HG03354 (cell line): ENCODE measurements around the gene FRK.
"Not testable (repeated sequence)": the region's sequence is repeated elsewhere in the genome, so short reads cannot be mapped to it uniquely, and the experiment has no call there.

Source experiments
- ATAC-seq: cut with Tn5 transposase; IDR thresholded peaks from one replicate; pipeline ENCODE4 v1.9.1; 2021; ENCODE audit warnings: mild to moderate bottlenecking; ENCODE audit not compliant: unreplicated experiment, poor library complexity, severe bottlenecking

The FRK gene

DNA sequence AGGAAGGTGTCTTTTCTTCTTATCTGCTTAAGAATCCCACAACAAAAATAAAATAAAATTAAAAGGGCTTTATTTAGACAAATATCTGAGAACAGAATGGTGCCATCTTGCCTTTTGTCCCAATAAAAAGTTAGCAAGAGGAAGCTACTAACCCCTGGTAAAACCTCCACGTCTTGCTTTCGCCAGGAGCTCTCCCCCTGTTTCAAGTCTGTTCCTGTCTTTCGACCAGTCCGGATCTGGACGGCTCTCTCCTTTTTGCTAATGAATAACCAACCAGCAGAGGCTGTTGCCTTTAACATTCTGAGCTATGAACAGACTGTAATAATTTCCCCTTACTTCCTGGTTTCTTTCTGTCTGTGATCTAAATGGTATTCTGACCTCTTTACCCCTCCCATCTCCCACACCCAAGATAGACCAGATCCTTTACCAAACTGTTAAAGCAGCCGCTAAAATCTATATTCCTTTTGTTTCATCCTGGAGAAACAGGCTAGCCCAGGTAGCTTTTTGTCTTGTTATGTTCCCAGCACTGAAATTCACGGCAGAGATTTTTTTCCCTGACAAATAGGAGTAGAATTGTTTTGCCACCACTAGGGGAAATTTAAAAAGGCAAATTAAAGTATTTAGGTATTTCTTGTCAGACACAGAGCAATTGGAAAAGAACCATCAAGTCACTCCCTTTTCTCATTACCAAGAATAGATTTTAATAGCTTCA, at the start of gene FRK:
FRK (minus strand) TSS at position 320 of the 712 bp plus-strand sequence. CDS start 580 bp downstream, outside the sequence.
- no peak for ATAC-seq

DNA sequence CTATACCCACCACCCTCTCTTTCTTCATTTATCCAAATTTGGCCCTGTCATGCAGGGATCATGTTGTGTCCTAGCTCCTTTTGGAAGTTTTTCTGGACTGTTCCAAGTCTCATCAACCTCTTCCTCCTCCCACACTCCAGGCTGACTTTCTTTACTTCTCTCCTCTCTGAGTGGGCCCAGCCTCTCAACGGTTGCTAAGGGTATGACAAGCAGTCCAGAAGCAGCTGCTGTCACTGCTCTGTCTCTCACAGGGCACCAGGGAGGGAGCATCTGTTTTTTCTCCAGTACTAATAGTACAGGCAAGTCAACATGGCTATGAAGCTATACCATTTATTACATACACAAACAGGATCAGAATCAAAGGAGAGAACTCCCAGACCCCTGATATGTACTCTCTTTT, 48.1 kb upstream of the FRK start:
- no peak for ATAC-seq

DNA sequence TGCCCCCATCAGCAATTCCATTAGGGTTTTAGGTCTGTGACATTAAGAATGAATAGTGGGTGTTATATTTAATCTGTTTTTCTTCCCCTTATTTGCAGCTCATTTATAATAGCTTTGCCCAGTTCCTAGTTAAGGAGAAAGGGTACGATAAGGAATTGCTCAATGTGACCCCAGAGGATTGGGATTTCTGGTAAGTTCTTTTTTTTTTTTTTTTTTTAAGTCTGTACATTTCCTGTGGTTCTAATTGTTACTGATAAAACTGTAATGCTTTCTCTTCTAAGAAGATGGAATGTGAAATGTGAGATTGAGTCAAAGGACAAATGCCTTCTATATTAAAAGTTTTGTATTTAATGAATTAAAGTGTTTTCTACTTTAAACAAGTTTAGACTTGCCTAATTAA, 45.5 kb upstream of the FRK start:
- no peak for ATAC-seq

GRCh38 chr6:116105247-116105646, 44.6 kb upstream of the FRK start:
- ATAC-seq, result no peak

DNA sequence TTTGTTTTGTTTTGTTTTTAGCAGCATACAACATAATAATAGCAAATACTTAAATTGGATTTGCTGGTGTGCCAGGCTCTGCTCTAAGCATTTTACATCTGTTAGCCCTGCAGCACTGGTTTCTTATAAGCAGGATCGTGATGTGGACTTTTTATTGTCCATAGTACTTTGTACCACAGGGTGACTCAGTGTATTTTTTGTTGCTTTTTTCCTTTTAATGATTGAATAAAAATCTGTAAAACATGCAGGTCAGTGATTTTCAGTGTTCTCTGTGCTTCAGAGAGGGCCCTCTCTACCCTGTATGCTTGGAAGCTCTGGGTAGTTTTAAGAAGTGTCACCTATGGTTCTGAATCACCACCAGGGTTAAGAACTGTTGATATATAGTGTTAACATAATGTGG, 43.9 kb upstream of the FRK start:
- no peak for ATAC-seq

- no peak for ATAC-seq
These were observed 42.2 kb upstream of the FRK start for GRCh38 chr6:116102873-116103272.

- ATAC-seq, result no peak
These were observed 41.1 kb upstream of the FRK start for GRCh38 chr6:116101790-116102189.

- ATAC-seq, result no peak
These were observed 40.6 kb upstream of the FRK start for GRCh38 chr6:116101302-116101718.

DNA sequence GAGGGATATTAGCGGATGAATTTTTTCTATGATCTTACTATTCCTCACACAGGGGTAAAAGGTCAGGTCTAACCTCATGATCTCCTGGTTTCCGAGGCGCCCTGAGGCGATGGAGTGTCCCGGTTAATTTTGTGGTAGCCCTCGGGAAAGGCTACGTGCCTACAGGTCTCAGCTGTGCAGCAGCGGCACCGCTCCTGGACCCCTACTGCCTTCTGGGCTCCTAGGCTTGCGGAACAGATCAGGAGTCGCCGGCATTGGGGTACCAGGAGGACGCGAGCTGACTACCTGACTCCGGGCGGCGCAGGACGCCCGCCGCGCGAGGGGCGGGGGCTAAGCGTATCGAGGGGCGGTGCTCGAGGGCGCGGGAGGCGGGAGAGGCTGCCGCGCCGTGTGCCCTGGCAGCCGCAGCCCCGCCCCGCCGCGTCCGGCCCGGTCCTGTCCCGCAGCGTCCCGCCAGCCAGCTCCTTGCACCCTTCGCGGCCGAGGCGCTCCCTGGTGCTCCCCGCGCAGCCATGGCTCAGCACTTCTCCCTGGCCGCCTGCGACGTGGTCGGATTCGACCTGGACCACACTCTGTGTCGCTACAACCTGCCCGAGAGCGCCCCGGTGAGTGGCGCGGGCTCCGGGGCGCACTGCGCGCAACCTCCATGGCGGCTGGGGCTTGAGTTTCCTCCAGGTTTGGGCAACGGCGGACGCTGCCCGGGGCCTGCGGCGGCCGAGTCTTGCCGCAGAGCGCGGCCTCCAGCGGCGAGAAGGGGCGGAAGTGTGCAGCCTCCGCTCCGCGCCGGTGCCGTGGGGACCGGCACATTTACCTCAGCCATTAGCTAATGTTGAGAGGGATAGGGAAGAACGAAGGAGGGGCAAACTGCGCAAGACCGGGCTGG, 40.0 kb upstream of the FRK start, which contains the start of gene NT5DC1:
NT5DC1 (plus strand) TSS at position 435 of the 883 bp plus-strand sequence; CDS start at position 513, 78 bp downstream.
- peak; percentile 88 for ATAC-seq

DNA sequence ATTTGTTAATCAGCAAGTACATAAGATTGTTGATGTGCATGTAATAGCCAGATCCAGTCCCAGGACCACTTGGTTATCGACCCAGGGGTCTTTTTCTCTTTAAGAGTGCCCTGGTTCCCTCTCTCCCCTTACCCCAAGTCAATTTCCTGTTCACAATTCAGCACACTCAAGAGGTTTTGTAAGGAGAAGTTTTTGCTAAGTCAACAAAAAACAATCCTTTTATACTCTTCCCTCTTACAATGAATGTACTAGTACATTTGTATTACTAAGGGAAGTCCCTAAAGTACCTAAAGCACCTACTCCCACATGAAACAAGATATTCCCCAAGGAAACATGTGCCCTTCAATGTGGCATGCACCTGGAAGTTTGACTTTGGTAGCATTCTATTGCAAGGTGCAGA, 38.3 kb upstream of the FRK start:
- ATAC-seq, result no peak

DNA sequence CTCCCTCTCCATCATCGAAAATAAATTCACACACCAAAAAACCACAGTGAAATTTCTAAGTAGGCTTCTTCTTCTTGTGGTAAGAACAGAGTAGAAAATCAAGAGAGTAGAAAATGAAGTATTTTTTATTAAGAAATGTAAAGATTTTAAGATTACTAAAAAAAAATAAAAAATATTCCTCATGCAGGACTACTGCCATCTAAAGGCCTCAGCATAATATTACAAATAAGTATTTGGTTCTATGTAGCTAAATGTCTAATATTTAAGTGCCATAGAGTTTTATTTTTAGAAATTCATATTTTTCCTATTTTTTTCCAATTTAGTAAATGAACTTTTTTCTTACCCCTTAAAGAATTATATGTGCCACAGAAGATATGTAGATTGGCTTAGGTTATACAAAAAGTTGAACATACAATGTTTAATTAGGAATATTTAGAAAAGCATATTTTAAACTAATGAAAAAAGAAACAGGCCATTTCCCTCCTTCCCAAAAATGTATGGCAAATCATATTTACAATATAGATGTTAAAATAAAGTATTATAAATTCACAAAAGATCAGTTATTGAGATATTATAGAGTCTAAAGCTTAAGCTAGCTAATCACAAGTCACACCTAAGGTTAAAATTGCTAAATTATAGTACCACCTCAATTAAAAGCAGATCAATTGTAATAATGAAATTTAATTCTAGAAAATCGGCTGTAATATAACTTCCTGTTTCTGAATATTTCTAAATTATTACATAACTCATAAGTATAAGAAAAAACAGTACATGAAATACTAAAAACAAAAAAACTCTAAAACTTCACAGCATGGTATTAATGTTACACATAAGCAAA, 36.5 kb upstream of the FRK start:
- ATAC-seq, result no peak

GRCh38 chr6:116096048-116096759, 35.5 kb upstream of the FRK start:
- not testable (repeated sequence) for ATAC-seq

DNA sequence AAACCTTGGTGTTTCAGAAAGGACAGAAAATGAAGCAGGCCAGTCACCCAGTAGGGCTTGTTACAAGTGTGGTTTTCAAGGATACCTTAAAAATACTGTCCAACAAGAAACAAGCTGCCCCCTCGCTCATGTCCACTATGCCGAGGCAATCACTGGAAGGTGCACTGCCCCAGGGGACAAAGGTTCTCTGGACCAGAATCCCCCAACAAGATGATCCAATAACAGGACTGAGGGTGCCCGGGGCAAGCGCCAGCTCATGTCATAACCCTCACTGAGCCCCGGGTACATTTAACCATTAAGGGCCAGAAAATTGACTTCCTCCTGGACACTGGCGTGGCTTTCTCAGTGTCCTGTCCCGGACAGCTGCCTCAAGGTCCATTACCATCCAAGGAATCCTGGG, 33.4 kb upstream of the FRK start:
- no peak for ATAC-seq

GRCh38 chr6:116090251-116090650, 29.6 kb upstream of the FRK start:
- peak; percentile 63 for ATAC-seq

GRCh38 chr6:116088946-116089345, 28.3 kb upstream of the FRK start:
- no peak for ATAC-seq

DNA sequence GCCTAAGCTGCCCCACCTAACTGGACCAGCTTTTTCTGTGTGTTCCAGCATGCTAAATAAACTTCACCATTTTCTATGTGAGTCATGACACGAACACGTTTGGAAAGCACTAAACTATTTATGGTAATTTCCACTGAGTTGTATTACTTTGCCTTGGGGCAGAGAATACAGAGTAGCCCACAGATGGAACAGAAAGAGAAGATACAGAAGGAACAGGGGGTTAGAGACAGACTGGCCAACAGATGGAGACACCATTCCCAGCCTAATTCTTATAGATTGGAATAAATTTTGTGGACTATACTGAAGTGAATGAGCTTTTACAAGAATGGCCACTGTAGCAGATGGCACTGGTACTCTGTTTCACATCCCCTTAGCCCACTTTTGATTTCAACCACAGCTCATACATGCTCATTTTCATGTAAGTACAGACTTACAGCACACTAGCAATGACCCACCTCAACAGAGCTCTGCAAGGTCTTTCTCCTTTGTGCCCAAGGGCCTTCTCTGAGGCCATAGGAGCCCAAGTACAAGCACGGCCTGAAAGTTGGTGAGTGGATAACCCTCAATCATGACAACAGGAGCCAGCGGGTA, 26.8 kb upstream of the FRK start:
- ATAC-seq, result peak; percentile 97

DNA sequence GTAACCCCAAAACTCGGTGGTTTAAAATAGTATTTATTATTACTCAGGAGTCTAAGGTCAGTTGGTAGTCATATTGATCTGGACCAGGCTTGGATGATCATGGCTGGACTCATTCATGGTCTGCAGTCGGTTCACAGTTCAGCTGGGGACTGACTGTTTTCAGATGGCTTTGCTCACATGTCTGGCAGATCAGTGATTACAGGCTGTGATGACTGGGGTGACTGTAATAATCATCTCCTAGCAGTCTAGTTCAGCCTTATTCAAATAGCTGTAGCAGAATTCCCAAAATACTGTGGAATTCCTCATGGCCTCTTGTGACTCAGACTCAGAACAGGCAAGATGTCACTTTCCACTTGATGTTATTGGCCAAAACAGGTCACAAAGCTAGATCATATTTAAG, 23.6 kb upstream of the FRK start:
- no peak for ATAC-seq

DNA sequence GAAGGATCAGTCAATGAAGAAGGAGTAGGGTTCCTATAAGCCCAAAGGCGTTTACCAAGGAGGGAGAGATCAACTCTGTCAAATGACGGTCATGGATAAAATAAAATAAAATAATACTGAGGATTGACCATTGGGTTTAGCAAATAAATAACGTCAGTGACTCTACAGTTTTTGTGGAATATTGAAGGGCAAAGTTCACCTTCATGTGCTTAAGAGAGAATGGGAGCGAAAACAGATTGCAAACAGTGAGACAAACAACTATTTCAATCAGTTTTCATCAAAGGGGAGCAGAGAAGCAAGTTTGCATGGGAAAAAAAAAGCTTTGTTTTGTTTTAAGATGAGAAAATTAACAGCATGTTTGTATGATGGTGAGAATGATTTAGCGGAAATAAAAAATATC, 22.4 kb upstream of the FRK start:
- ATAC-seq, result no peak

- no peak for ATAC-seq
These were observed 18.3 kb upstream of the FRK start for GRCh38 chr6:116078945-116079344.
